HEK293 (cell line): Measurements from ENCODE around the gene CNTNAP5.

ENCODE experiments used
- CTCF ChIA-PET: fragments of 350-600 bp; formaldehyde crosslinking; extraction: SDS; loops from one replicate; lab custom pipeline; 2021; ENCODE audit warnings: antibody characterized with exemption; lab: Yijun Ruan, JAX
- POLR2A ChIA-PET: fragments of 300-600 bp; formaldehyde crosslinking; extraction: SDS; loops from one replicate; lab custom pipeline; 2020; ENCODE audit warnings: antibody characterized with exemption, inconsistent platforms; lab: Yijun Ruan, JAX
- H3K27ac ChIP-seq: fragments of 200-500 bp; sonication (Bioruptor generic); 2 replicates; pipeline ENCODE4 v1.5.1; 2014; ENCODE audit warnings: low read depth, low read length, control low read depth, inconsistent platforms; ENCODE audit errors: extremely low read depth
- H3K36me3 ChIP-seq, 2 experiments: fragments of 200-500 bp in 1 of 2; sonication (Bioruptor generic) in 1 of 2; 1 replicate in 1 of 2; 2 replicates in 1 of 2; pipeline ENCODE4 v1.5.1; 2014 to 2017; ENCODE audit warnings: inconsistent platforms in 2 of 2, low read length in 2 of 2; ENCODE audit not compliant: control insufficient read depth in 2 of 2, insufficient read depth in 1 of 2
- H3K4me1 ChIP-seq: fragments of 200-500 bp; sonication (Bioruptor generic); 2 replicates; pipeline ENCODE4 v1.5.1; 2014; ENCODE audit warnings: mild to moderate bottlenecking, low read length, inconsistent platforms; ENCODE audit not compliant: control insufficient read depth, insufficient read depth
- H3K4me3 ChIP-seq: 2 replicates; pipeline ENCODE4 v1.5.1; 2011; ENCODE audit warnings: low read depth, mild to moderate bottlenecking, control low read depth, low read length, moderate library complexity
- H3K9me3 ChIP-seq: fragments of 200-500 bp; sonication (Bioruptor generic); 2 replicates; pipeline ENCODE4 v1.5.1; 2014; ENCODE audit warnings: low read depth, low read length, inconsistent platforms; ENCODE audit not compliant: control insufficient read depth, insufficient read depth
- GFI1B ChIP-seq: fragments of 450-650 bp; formaldehyde crosslinking; IDR thresholded peaks from 2 replicates; pipeline ENCODE4 v1.5.1; 2016; ENCODE audit warnings: missing biosample characterization, missing genetic modification characterization
- HIC1 ChIP-seq: fragments of 450-650 bp; formaldehyde crosslinking; IDR thresholded peaks from 2 replicates; pipeline ENCODE4 v1.5.1; 2016; ENCODE audit warnings: missing biosample characterization, missing genetic modification characterization
- KLF1 ChIP-seq: fragments of 450-650 bp; formaldehyde crosslinking; IDR thresholded peaks from 2 replicates; pipeline ENCODE4 v1.5.1; 2016; ENCODE audit warnings: missing biosample characterization, missing genetic modification characterization
- MYNN ChIP-seq: fragments of 450-650 bp; formaldehyde crosslinking; IDR thresholded peaks from 2 replicates; pipeline ENCODE4 v1.5.1; 2016; ENCODE audit warnings: missing biosample characterization, missing genetic modification characterization, borderline replicate concordance
- PRDM6 ChIP-seq: fragments of 450-650 bp; formaldehyde crosslinking; IDR thresholded peaks from 2 replicates; pipeline ENCODE4 v1.5.1; 2017; ENCODE audit warnings: missing biosample characterization, missing genetic modification characterization
- TSHZ1 ChIP-seq: fragments of 450-650 bp; formaldehyde crosslinking; IDR thresholded peaks from 2 replicates; pipeline ENCODE4 v1.5.1; 2016; ENCODE audit warnings: missing biosample characterization, missing genetic modification characterization, borderline replicate concordance
- WT1 ChIP-seq: fragments of 450-650 bp; formaldehyde crosslinking; IDR thresholded peaks from 2 replicates; pipeline ENCODE4 v1.5.1; 2016; ENCODE audit warnings: missing biosample characterization, missing genetic modification characterization
- ZBTB17 ChIP-seq: fragments of 450-650 bp; formaldehyde crosslinking; IDR thresholded peaks from 2 replicates; pipeline ENCODE4 v1.5.1; 2016; ENCODE audit warnings: missing biosample characterization, missing genetic modification characterization
- ZNF114 ChIP-seq: fragments of 450-650 bp; formaldehyde crosslinking; IDR thresholded peaks from 2 replicates; pipeline ENCODE4 v1.5.0; 2017; ENCODE audit warnings: missing biosample characterization, missing genetic modification characterization
- ZNF148 ChIP-seq: fragments of 450-650 bp; formaldehyde crosslinking; IDR thresholded peaks from 2 replicates; pipeline ENCODE4 v1.5.0; 2017; ENCODE audit warnings: missing biosample characterization, missing genetic modification characterization, borderline replicate concordance
- ZNF24 ChIP-seq: fragments of 450-650 bp; formaldehyde crosslinking; IDR thresholded peaks from 2 replicates; pipeline ENCODE4 v1.5.1; 2016; ENCODE audit warnings: missing biosample characterization, missing genetic modification characterization
- ZNF274 ChIP-seq, 2 experiments: fragments of 200-500 bp in 1 of 2; fragments of 450-650 bp in 1 of 2; sonication (Bioruptor generic) in 1 of 2; formaldehyde crosslinking in 1 of 2; IDR thresholded peaks; 2 replicates each; pipeline versions ENCODE4 v1.5.1 to v1.6.1; 2014 to 2016; ENCODE audit warnings: borderline replicate concordance in 1 of 2, inconsistent platforms in 1 of 2, low read length in 1 of 2, missing biosample characterization in 1 of 2, missing genetic modification characterization in 1 of 2
- ZNF335 ChIP-seq: fragments of 450-650 bp; formaldehyde crosslinking; conservative IDR thresholded peaks from 2 replicates; pipeline ENCODE4 v1.5.1; 2016; ENCODE audit warnings: missing biosample characterization, missing genetic modification characterization
- ZNF518A ChIP-seq: fragments of 450-650 bp; formaldehyde crosslinking; conservative IDR thresholded peaks from 2 replicates; pipeline ENCODE4 v1.5.1; 2016; ENCODE audit warnings: low read depth, missing biosample characterization, missing genetic modification characterization
- ZNF580 ChIP-seq: fragments of 450-650 bp; formaldehyde crosslinking; IDR thresholded peaks from 2 replicates; pipeline ENCODE4 v1.5.1; 2016; ENCODE audit warnings: missing biosample characterization, missing genetic modification characterization
- ZNF701 ChIP-seq: fragments of 450-650 bp; formaldehyde crosslinking; IDR thresholded peaks from 2 replicates; pipeline ENCODE4 v1.5.1; 2016; ENCODE audit warnings: missing biosample characterization, missing genetic modification characterization
- ZNF776 ChIP-seq: fragments of 450-650 bp; formaldehyde crosslinking; IDR thresholded peaks from 2 replicates; pipeline ENCODE4 v1.5.0; 2017; ENCODE audit warnings: missing biosample characterization, missing genetic modification characterization, borderline replicate concordance

Gene CNTNAP5

DNA sequence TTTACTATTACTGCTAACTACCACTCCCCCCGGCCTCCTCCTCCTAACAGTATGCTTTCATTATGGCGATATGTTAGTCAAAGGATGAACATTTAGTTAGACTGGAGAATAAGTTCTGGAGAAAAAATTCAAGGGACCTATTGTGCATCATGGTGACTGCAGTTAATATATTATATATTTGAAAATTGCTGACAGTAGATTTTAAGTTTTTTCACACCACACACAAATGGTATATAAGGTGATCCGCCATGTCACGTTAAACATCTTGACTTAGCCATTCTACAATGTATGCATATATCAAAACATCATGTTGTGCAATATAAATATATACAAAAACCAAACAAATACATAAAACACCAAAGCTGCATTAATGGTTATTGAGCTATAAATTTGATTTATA is 873.7 kb downstream of the CNTNAP5 start (continued):
- no peak for TF ChIP-seq HIC1 (tag by site-specific recombination)

DNA sequence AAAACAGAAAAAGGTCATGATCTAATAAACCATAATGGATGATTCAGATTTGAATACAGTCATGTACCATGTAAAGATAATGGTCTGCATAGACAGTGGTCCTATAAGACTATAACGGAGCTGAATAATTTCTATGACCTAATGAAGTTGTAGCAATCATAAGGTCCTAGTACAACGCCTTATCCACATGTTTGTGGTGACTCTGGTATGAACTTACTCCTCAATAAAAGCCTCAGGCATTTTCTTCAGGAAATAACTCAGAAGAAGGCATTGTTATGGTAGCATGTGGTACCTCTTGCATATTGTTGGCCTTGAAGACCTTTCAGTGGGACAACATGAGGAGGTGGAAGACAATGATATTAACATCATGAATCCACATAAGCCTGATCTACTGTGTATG is 883.3 kb downstream of the CNTNAP5 start:
- CTCF ChIA-PET = no interaction called here
- Histone ChIP-seq H3K36me3 (no peaks in the 10 kb centered on the region), H3K9me3 (no peaks in the 10 kb centered on the region), H3K4me1 (no peaks in the 10 kb centered on the region), H3K27ac (no peak overlapping the region), H3K4me3 (no peak overlapping the region)
- POLR2A ChIA-PET = no interaction called here
- TF ChIP-seq ZNF148 (tag by site-specific recombination) = no peak
- TF ChIP-seq ZNF24 (tag by site-specific recombination) = no peak
- TF ChIP-seq ZNF274 (IDR thresholded peaks at IDR 0.05; ENCODE audit: low read length) = no peak
- TF ChIP-seq ZNF274 (tag by site-specific recombination; IDR thresholded peaks at IDR 0.05; ENCODE audit: borderline replicate concordance) = no peak
- no peak for TF ChIP-seq PRDM6 (tag by site-specific recombination)
- no peak for TF ChIP-seq MYNN (tag by site-specific recombination)
- no peak for TF ChIP-seq KLF1 (tag by site-specific recombination)
- TF ChIP-seq ZNF580 (tag by site-specific recombination) = no peak
- TF ChIP-seq ZBTB17 (tag by site-specific recombination) = no peak
- no peak for TF ChIP-seq ZNF701
- no peak for TF ChIP-seq GFI1B (tag by site-specific recombination)
- no peak for TF ChIP-seq WT1 (tag by site-specific recombination)

DNA sequence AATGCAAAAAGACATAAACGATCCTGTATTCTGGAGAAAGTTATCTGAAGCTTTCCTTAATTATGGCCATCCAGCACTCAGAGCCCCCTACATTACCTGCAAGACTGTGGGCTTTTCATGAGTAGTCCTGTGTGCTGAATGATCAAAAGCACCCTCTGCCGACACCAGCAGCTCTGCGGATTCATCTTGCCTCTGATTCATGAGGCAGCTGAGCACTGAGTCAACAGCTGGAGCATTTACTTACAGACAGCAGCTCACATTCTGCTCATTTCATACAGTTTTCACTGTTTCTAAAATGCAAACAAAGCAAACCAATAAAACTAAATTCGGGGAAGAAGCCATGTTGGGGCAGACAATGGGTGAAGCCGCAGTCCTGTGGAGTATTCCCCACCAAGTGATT is 886.5 kb downstream of the CNTNAP5 start:
- Histone ChIP-seq H3K27ac (no peak overlapping the region), H3K9me3 (no peaks in the 10 kb centered on the region), H3K4me1 (no peaks in the 10 kb centered on the region), H3K4me3 (no peak overlapping the region), H3K36me3 (no peaks in the 10 kb centered on the region)
- ChIA-PET CTCF (no interaction called here), POLR2A (no interaction called here)
- no peak for TF ChIP-seq ZNF335 (tag by site-specific recombination)
- TF ChIP-seq ZNF518A (tag by site-specific recombination) = no peak
- TF ChIP-seq ZNF776 (tag by site-specific recombination) = no peak
- TF ChIP-seq ZNF114 = no peak
- TF ChIP-seq TSHZ1 = no peak
- TF ChIP-seq ZBTB17 (tag by site-specific recombination) = no peak
